ENCODE data around the gene SLC25A45. TPM values are rescaled to one million over a fixed set of nuclear protein-coding genes. Genes with fewer than 3 reads are reported as not detected.

SLC25A45 gene
- total RNA-seq, 1 donor from 2014 or later = 12.3 TPM

DNA sequence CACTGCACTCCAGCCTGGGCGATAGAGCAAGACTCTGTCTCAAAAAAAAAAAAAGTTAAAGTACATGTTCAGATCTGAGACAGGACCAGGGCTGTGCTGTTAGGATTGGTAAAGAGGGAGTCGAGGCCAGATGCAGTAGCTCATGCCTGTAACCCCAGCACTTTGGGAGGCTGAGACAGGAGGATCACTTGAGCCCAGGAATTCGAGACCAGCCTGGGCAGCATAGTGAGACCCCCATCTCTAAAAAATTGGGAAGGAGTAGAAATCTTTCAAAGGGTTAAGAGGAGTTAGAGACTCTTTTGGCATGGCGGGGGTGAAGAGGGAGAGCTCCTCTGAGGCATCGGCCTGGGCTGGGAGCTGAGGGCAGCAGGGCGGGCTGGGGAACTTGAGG is 11.8 kb downstream of the SLC25A45 start:
- intact Hi-C loops (cut with micrococcal nuclease) = no loop called here
- H3K4me3 Mint-ChIP-seq = no peak overlapping the region
- H3K9me3 Mint-ChIP-seq = no peaks in the 10 kb centered on the region
- POLR2A ChIA-PET = interaction anchor here (0.6 to 1.2 kb wide), 3 partner anchors 128 to 136 kb away, joined by 3 to 4 read pairs (median 3); partner anchors contain the start of gene MALAT1
- DNase-seq = no peak
- no peak for ATAC-seq (ENCODE audit: low read depth)
- TF ChIP-seq, protein P1, sequence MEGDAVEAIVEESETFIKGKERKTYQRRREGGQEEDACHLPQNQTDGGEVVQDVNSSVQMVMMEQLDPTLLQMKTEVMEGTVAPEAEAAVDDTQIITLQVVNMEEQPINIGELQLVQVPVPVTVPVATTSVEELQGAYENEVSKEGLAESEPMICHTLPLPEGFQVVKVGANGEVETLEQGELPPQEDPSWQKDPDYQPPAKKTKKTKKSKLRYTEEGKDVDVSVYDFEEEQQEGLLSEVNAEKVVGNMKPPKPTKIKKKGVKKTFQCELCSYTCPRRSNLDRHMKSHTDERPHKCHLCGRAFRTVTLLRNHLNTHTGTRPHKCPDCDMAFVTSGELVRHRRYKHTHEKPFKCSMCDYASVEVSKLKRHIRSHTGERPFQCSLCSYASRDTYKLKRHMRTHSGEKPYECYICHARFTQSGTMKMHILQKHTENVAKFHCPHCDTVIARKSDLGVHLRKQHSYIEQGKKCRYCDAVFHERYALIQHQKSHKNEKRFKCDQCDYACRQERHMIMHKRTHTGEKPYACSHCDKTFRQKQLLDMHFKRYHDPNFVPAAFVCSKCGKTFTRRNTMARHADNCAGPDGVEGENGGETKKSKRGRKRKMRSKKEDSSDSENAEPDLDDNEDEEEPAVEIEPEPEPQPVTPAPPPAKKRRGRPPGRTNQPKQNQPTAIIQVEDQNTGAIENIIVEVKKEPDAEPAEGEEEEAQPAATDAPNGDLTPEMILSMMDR (IDR thresholded peaks at IDR 0.05) = no peak
- H3K27me3 Mint-ChIP-seq = no peaks in the 10 kb centered on the region
- peaks cover 2% of the 10 kb centered on the region for H3K36me3 Mint-ChIP-seq (ENCODE audit: low read depth)
- H3K4me1 Mint-ChIP-seq = peaks cover 5% of the 10 kb centered on the region
- no peak overlapping the region for H3K27ac Mint-ChIP-seq
- CTCF ChIA-PET = interaction anchor here (0.7 kb wide), 1 partner anchor 140 kb away, joined by 3 read pairs; no protein-coding TSS in a partner anchor

- Mint-ChIP-seq H3K4me1 (peaks cover 25% of the 10 kb centered on the region), H3K36me3 (ENCODE audit: low read depth) (no peaks in the 10 kb centered on the region), H3K27ac (no peak overlapping the region), H3K9me3 (no peaks in the 10 kb centered on the region), H3K4me3 (no peak overlapping the region), H3K27me3 (no peaks in the 10 kb centered on the region)
- ChIA-PET CTCF (interaction anchor here (0.7 to 1.9 kb wide), 5 partner anchors 16 to 185 kb away, joined by 3 to 5 read pairs (median 3); partner anchors contain the start of gene SLC25A45), POLR2A (interaction anchor here (0.5 to 1.2 kb wide), 2 partner anchors 11 to 52 kb away, joined by 4 to 5 read pairs; no protein-coding TSS in a partner anchor)
- ATAC-seq (ENCODE audit: low read depth) (peak; percentile 72), DNase-seq (no peak)
- intact Hi-C loops (cut with micrococcal nuclease) = loop anchor here (1.0 kb wide), 6 partner anchors 12 to 186 kb away; partner anchors contain the start of gene SLC25A45
- TF ChIP-seq, protein P1 (IDR thresholded peaks at IDR 0.05) = peak; percentile 60
Measured at GRCh38 chr11:65366340-65366773, 16.1 kb downstream of the SLC25A45 start.

DNA sequence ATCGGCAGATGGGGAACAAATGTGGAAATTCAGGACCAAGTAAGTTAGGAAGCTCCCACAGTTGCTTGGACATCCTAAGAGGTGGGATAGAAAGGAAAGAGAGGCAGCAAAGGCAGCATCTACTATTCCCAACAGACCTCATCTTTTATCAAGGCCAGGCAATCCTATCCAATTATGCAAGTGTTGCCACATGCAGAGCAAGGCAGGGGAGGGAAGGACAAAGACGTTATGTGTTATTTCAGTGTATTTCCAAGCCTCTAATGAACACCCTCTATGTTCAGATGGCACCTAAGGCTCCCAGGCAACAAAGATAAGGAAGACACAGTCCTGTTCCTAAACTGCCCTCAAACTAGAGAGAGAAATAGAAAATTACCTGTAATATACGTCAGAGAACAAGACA is 18.7 kb downstream of the SLC25A45 start:
- Mint-ChIP-seq H3K4me3 (no peak overlapping the region), H3K27me3 (no peaks in the 10 kb centered on the region), H3K4me1 (peaks cover 25% of the 10 kb centered on the region), H3K27ac (peak overlapping the region; percentile 38), H3K9me3 (no peaks in the 10 kb centered on the region), H3K36me3 (ENCODE audit: low read depth) (no peaks in the 10 kb centered on the region)
- DNase-seq = no peak
- ChIA-PET CTCF (no interaction called here), POLR2A (interaction anchor here (2.7 kb wide), 1 partner anchor 134 kb away, joined by 16 read pairs; the partner anchor contains the start of gene MALAT1)
- TF ChIP-seq, protein P1 (IDR thresholded peaks at IDR 0.05) = no peak
- no peak for ATAC-seq (ENCODE audit: low read depth)
- intact Hi-C loops (cut with micrococcal nuclease) = no loop called here

DNA sequence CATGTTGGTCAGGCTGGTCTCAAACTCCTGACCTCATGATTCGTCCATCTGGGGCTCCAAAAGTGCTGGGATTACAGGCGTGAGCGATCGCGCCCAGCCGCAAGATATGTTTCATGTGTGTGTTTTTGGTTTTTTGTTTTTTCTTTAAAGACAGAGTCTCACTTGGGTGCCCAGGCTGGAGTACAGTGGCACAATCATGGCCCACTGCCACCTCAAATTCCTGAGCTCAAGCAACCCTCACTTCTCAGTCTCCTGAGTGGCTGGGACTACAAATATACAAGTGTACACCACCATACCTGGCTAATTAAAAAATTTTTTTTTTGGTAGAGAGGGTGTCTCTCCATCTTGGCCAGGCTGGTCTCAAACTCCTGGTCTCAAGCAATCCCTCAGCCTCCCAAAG is 19.5 kb downstream of the SLC25A45 start:
- DNase-seq (no peak), ATAC-seq (ENCODE audit: low read depth) (no peak)
- Mint-ChIP-seq H3K27ac (peak overlapping the region; percentile 92), H3K27me3 (no peaks in the 10 kb centered on the region), H3K4me1 (peaks cover 25% of the 10 kb centered on the region), H3K36me3 (ENCODE audit: low read depth) (no peaks in the 10 kb centered on the region), H3K9me3 (no peaks in the 10 kb centered on the region), H3K4me3 (peak overlapping the region; percentile 59)
- CTCF ChIA-PET = interaction anchor here (0.5 to 2.3 kb wide), 2 partner anchors 143 to 189 kb away, joined by 3 to 6 read pairs; no protein-coding TSS in a partner anchor
- POLR2A ChIA-PET = interaction anchor here (0.6 to 2.7 kb wide), 13 partner anchors 15 to 210 kb away, joined by 3 to 17 read pairs (median 4); partner anchors contain the start of genes DPF2, FAM89B and MALAT1
- TF ChIP-seq, protein P1 (IDR thresholded peaks at IDR 0.05) = no peak
- intact Hi-C loops (cut with micrococcal nuclease) = no loop called here

DNA sequence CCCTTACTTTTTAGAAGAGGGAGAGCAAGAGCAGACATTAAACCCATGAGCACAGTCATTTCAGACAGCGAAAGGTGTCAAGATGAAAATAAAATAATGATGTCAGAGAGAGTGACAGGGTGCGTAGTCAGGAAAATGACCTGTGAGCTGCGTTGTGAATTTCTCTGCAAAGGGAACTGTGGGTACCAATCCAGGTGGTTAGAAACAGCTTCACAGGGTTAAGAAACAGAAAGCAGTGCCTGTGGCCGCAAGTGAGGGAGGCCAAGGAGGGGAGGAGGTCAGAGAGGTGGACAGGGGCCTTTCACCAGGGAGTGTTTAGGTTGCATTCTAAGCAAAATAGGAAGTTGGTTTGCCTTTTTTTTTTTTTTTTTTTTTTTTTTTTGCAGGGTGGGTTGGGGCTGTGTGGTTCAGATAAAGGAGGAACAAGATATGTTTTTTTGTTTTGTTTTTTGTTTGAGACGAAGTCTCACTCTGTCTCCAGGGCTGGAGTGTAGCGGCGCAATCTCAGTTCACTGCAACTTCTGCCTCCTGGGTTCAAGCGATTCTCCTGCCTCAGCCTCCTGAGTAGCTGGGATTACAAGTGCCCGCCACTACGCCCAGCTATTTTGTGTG is 20.0 kb downstream of the SLC25A45 start:
- TF ChIP-seq, protein P1 (IDR thresholded peaks at IDR 0.05) = no peak
- peak overlapping the region; percentile 59 for H3K4me3 Mint-ChIP-seq

More for the DNA sequence above, 20.0 kb downstream of the SLC25A45 start:
- ChIA-PET POLR2A (interaction anchor here (0.6 to 2.7 kb wide), 18 partner anchors 16 to 1763 kb away, joined by 3 to 18 read pairs (median 4); partner anchors contain the start of genes DPF2, FAM89B, MALAT1 and ZNRD2), CTCF (interaction anchor here (0.5 to 2.3 kb wide), 2 partner anchors 143 to 190 kb away, joined by 3 to 6 read pairs; no protein-coding TSS in a partner anchor)
- ATAC-seq (ENCODE audit: low read depth) = peak; percentile 73
- Mint-ChIP-seq H3K36me3 (ENCODE audit: low read depth) (no peaks in the 10 kb centered on the region), H3K27me3 (no peaks in the 10 kb centered on the region), H3K9me3 (no peaks in the 10 kb centered on the region), H3K27ac (peak overlapping the region; percentile 92), H3K4me1 (peaks cover 25% of the 10 kb centered on the region)
- no peak for DNase-seq
- intact Hi-C loops (cut with micrococcal nuclease) = no loop called here
